HEK293T (cell line): ENCODE measurements around the gene NSMCE1.

Experiments
- ARNT ChIP-seq: fragments of 450-650 bp; IDR thresholded peaks from 2 replicates; pipeline ENCODE4 v1.6.1; 2017; ENCODE audit warnings: mild to moderate bottlenecking
- BHLHE40 ChIP-seq: fragments of 450-650 bp; IDR thresholded peaks from 2 replicates; pipeline ENCODE4 v1.6.1; 2016; ENCODE audit warnings: mild to moderate bottlenecking, moderate library complexity, borderline replicate concordance
- ELF4 ChIP-seq: fragments of 450-650 bp; IDR thresholded peaks from 2 replicates; pipeline ENCODE4 v1.6.1; 2017; ENCODE audit warnings: antibody characterized with exemption
- FOXA1 ChIP-seq: fragments of 450-650 bp; IDR thresholded peaks from 2 replicates; pipeline ENCODE4 v1.6.1; 2016; ENCODE audit warnings: mild to moderate bottlenecking
- HDGF ChIP-seq: fragments of 450-650 bp; IDR thresholded peaks from 2 replicates; pipeline ENCODE4 v1.6.1; 2017; ENCODE audit warnings: antibody characterized with exemption, borderline replicate concordance
- L3MBTL2 ChIP-seq: fragments of 450-650 bp; conservative IDR thresholded peaks from 2 replicates; pipeline ENCODE4 v1.6.1; 2016; ENCODE audit warnings: mild to moderate bottlenecking
- LEF1 ChIP-seq: fragments of 450-650 bp; IDR thresholded peaks from 2 replicates; pipeline ENCODE4 v1.6.1; 2017; ENCODE audit warnings: mild to moderate bottlenecking, borderline replicate concordance
- NFRKB ChIP-seq: fragments of 450-650 bp; IDR thresholded peaks from 2 replicates; pipeline ENCODE4 v1.6.1; 2016; ENCODE audit warnings: mild to moderate bottlenecking, moderate library complexity
- SP1 ChIP-seq: fragments of 450-650 bp; IDR thresholded peaks from 2 replicates; pipeline ENCODE4 v1.6.1; 2017
- SUZ12 ChIP-seq: fragments of 450-650 bp; IDR thresholded peaks from 2 replicates; pipeline ENCODE4 v1.6.1; 2016; ENCODE audit warnings: mild to moderate bottlenecking
- TARDBP ChIP-seq: fragments of 450-650 bp; IDR thresholded peaks from 2 replicates; pipeline ENCODE4 v1.6.1; 2016
- ZNF384 ChIP-seq: fragments of 450-650 bp; IDR thresholded peaks from 2 replicates; pipeline ENCODE4 v1.6.1; 2016
- TF ChIP-seq, protein P1 (sequence below): fragments of 450-650 bp; IDR thresholded peaks from 2 replicates; pipeline ENCODE4 v1.6.1; 2016

GRCh38 chr16:27189335-27189972 lies 79.1 kb downstream of the NSMCE1 start:
- no peak for TF ChIP-seq SP1
- no peak for TF ChIP-seq TARDBP
- no peak for TF ChIP-seq ELF4
- TF ChIP-seq HDGF = no peak
- no peak for TF ChIP-seq NFRKB
- no peak for TF ChIP-seq ARNT
- TF ChIP-seq LEF1 = no peak
- TF ChIP-seq ZNF384 = no peak
- TF ChIP-seq SUZ12 = no peak
- no peak for TF ChIP-seq BHLHE40
- TF ChIP-seq, protein P1, sequence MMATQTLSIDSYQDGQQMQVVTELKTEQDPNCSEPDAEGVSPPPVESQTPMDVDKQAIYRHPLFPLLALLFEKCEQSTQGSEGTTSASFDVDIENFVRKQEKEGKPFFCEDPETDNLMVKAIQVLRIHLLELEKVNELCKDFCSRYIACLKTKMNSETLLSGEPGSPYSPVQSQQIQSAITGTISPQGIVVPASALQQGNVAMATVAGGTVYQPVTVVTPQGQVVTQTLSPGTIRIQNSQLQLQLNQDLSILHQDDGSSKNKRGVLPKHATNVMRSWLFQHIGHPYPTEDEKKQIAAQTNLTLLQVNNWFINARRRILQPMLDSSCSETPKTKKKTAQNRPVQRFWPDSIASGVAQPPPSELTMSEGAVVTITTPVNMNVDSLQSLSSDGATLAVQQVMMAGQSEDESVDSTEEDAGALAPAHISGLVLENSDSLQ = no peak
- TF ChIP-seq L3MBTL2 = no peak
- TF ChIP-seq FOXA1 = no peak
